ENCODE data around the gene NDUFB7.

DNA sequence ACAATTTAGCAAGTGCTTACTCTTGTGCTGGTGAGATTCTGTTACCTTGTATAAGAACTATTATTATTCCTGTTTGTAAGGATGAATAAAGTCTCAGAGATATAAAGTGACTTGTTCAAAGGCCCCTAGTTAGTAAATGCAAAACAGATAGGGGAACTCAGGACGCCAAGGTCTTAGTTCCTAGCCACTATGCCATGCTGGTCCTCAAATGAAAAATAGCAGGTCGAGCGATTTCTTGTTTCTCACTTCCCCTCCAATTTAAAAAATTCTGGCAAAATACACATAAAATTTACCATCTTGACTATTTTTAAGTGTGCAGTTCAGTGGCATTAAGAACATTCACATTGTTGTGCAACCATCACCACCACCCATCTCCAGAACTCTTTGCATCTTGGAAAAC lies 41.4 kb downstream of the NDUFB7 start:
- TF ChIP-seq, protein P1, sequence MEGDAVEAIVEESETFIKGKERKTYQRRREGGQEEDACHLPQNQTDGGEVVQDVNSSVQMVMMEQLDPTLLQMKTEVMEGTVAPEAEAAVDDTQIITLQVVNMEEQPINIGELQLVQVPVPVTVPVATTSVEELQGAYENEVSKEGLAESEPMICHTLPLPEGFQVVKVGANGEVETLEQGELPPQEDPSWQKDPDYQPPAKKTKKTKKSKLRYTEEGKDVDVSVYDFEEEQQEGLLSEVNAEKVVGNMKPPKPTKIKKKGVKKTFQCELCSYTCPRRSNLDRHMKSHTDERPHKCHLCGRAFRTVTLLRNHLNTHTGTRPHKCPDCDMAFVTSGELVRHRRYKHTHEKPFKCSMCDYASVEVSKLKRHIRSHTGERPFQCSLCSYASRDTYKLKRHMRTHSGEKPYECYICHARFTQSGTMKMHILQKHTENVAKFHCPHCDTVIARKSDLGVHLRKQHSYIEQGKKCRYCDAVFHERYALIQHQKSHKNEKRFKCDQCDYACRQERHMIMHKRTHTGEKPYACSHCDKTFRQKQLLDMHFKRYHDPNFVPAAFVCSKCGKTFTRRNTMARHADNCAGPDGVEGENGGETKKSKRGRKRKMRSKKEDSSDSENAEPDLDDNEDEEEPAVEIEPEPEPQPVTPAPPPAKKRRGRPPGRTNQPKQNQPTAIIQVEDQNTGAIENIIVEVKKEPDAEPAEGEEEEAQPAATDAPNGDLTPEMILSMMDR (IDR thresholded peaks at IDR 0.05), result no peak
- no peak for TF ChIP-seq POLR2AphosphoS5 (IDR thresholded peaks at IDR 0.05)
- TF ChIP-seq POLR2A (IDR thresholded peaks at IDR 0.05), result no peak
